Melanocyte of skin (primary cell): Measurements from ENCODE around the gene DHFR2. TPM values are rescaled to one million over a fixed set of nuclear protein-coding genes. Genes with fewer than 3 reads are reported as not detected.

Experiments used
- total RNA-seq, 2 donors: library from RNA; depleted of rRNA; stranded (reverse); fragments of >200 nt; gene quantifications; 2 replicates each; pipeline ENCODE4 v1.2.3, GENCODE V29; 2012

The DHFR2 gene
- total RNA-seq = 1 to 10 TPM; 5.7 to 10.0 TPM

DNA sequence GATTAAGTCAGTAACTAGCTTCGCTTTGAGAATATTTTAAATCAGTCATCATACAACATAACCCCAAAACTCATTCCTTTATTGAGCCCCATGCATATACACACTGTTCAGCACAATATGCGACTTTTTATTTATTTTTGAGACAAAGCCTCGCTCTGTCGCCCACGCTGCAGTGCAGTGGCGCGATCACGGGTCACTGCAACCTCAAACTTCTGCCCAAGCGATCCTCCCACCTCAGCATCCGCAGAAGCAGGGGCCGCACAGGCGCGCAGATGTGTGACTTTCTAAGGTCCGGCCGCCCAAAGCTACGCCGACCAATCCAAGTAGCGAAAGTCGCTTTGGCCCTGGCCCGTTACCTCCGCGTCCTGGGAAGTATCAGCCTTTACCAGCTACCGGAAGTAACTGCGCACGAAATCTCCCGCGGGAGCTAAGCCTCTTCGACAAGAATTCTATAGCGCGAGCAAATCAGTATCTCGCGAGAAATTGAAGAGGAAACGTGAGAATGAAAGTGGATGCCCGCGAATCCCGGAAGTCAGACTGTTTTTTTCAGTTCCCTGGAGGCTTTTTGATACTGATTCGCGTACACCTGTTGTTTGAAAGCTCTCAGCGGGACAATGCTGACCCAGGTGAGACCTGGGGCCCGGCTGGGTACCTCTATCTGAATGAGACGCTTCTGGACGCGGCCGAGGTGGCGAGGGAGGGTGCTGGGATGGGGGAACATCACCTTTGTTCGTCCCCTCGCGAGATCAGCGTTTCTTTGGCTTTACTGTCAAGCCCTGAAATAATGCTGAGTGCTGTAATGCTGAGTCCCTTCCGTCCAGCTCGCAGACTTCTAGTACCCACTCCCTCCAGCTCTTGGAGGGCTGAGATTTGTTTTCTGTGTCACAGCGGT, at the start of gene DHFR2, which contains the start of gene NSUN3:
TSS of gene DHFR2 (minus strand) at position 404 of the 892 bp plus-strand sequence. CDS start 1,405 bp downstream, outside the sequence.
TSS of gene NSUN3 (plus strand) at position 549 of the 892 bp plus-strand sequence. CDS start at position 615, 66 bp downstream.

DNA sequence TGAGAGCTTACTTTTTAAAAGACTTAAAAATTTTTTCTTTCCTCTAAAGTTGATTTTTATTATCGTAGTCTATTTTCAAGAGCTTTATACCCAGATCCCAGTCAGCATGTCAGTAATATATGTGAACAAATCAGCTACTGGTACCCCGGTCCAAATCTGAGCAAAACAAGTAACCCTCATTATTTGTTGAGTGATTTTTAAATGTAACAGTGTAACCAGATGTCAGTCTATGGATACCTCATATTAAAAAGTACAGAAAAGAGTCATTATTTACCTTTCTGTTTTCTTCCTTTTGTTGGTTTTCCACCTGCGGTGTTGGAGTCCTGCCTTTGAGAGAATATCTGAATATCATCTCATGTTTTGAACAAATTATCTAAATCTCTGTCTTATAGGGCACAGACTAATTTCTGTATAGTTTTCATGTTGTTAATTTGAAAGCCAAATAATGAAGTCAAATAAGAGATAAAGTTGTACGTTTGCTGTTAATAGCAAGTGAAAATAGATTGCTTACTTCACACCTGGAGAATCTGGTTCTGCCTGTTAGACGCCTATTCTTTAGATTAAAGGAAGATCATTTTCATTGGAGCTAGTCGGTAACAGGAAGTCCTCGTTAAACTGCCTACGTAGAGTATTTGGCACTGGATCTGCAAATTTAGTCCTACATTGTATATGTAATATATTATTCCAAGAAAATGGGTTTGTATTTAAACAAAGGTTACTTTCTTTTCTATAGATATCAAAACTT, 34.5 kb downstream of the DHFR2 start, which contains the start of gene STX19:
TSS of gene STX19 (minus strand) at position 505 of the 745 bp plus-strand sequence. CDS start 13,328 bp downstream, outside the sequence.

Other genes starting within 250 kb of the DHFR2 start
- gene PROS1, start 89.0 kb downstream of the DHFR2 start, total RNA-seq = 10 to 100 TPM; 64.6 to 70.2 TPM
- gene ARL13B, start 82.8 kb downstream of the DHFR2 start, total RNA-seq = 10 to 100 TPM in 1 of 2 donors, 1 to 10 TPM in 1; 6.9 to 12.3 TPM
- not detected for gene STX19, start 34.3 kb downstream of the DHFR2 start, total RNA-seq
- 10 to 100 TPM; 13.1 to 14.0 TPM for gene NSUN3, start 145 bp upstream of the DHFR2 start, total RNA-seq